Upper lobe of left lung (tissue), 6 donors: ENCODE measurements around the gene SPATS2. TPM values are rescaled to one million over a fixed set of nuclear protein-coding genes. Genes with fewer than 3 reads are reported as not detected.

Source experiments
- ATAC-seq, 2 donors: fragments of 200-7000 bp; cut with Tn5 transposase; one replicate each; pipeline ENCODE4 v1.9.1; 2022; ENCODE audit warnings: mild to moderate bottlenecking in 2 of 2, moderate library complexity in 2 of 2; ENCODE audit not compliant: low FRiP score in 2 of 2
- DNase-seq, 2 donors: peaks; one replicate each; pipeline ENCODE4 v3.0.0-alpha.2; 2019 to 2020
- H3K27ac ChIP-seq, 4 donors: fragments of 200-600 bp; sonication (generic); one replicate each; pipeline ENCODE4 v1.5.1; 2016 to 2019
- H3K27me3 ChIP-seq, 4 donors: fragments of 200-600 bp; sonication (generic); one replicate each; pipeline ENCODE4 v1.5.1; 2017 to 2019
- H3K36me3 ChIP-seq, 4 donors: fragments of 200-600 bp; sonication (generic); one replicate each; pipeline ENCODE4 v1.5.1; 2016 to 2019
- H3K4me1 ChIP-seq, 4 donors: fragments of 200-600 bp; sonication (generic); one replicate each; pipeline ENCODE4 v1.5.1; 2018 to 2019
- H3K4me3 ChIP-seq, 4 donors: fragments of 200-600 bp; sonication (generic); one replicate each; pipeline ENCODE4 v1.5.1; 2017 to 2019; ENCODE audit warnings: mild to moderate bottlenecking in 2 of 4, moderate library complexity in 1 of 4
- H3K9me3 ChIP-seq, 4 donors: fragments of 200-600 bp; sonication (generic); one replicate each; pipeline ENCODE4 v1.5.1; 2018 to 2019
- EP300 ChIP-seq, 4 donors: sonication (generic); formaldehyde crosslinking; IDR thresholded peaks; one replicate each; pipeline ENCODE4 v1.5.1; 2017; ENCODE audit warnings: antibody characterized with exemption in 4 of 4, control low read depth in 2 of 4
- POLR2A ChIP-seq, 4 donors: fragments of 450-650 bp; IDR thresholded peaks; one replicate each; pipeline ENCODE4 v1.5.1; 2016 to 2017; ENCODE audit warnings: antibody characterized with exemption in 4 of 4, mild to moderate bottlenecking in 2 of 4
- POLR2AphosphoS5 ChIP-seq, 2 donors: sonication (generic); formaldehyde crosslinking; IDR thresholded peaks; one replicate each; pipeline ENCODE4 v1.5.1; 2017; ENCODE audit warnings: antibody characterized with exemption in 2 of 2
- WGBS, 2 donors: methylation state at CpG; one replicate each; pipeline ENCODE4 v1.1.5; 2017 to 2018; 5-methylcytosine and 5-hydroxymethylcytosine counted together
- total RNA-seq, 6 donors: library from RNA; depleted of rRNA in 4 of 6; stranded (reverse); fragments of >200 nt in 4 of 6; gene quantifications; one replicate each; pipeline versions ENCODE4 v1.1.0 to v1.2.1, GENCODE V29; 2016 to 2021
- TF ChIP-seq, protein P1 (sequence below), 6 experiments: fragments of 450-650 bp in 4 of 6; fragments of 200-600 bp in 2 of 6; sonication (generic) in 2 of 6; IDR thresholded peaks; one replicate each; pipeline ENCODE4 v1.5.1; 2016 to 2019; ENCODE audit warnings: antibody characterized with exemption in 6 of 6
- donor health status: DM: no; HTN: no; CAD: no; lungs with moderate emphysema.
- donor health status: DM: no; HTN: yes; CAD: no; lungs with severe emphysema.

Gene SPATS2
- total RNA-seq, 6 donors from 2014 or later = 6.2 to 33.5 (median 14.4) TPM

DNA sequence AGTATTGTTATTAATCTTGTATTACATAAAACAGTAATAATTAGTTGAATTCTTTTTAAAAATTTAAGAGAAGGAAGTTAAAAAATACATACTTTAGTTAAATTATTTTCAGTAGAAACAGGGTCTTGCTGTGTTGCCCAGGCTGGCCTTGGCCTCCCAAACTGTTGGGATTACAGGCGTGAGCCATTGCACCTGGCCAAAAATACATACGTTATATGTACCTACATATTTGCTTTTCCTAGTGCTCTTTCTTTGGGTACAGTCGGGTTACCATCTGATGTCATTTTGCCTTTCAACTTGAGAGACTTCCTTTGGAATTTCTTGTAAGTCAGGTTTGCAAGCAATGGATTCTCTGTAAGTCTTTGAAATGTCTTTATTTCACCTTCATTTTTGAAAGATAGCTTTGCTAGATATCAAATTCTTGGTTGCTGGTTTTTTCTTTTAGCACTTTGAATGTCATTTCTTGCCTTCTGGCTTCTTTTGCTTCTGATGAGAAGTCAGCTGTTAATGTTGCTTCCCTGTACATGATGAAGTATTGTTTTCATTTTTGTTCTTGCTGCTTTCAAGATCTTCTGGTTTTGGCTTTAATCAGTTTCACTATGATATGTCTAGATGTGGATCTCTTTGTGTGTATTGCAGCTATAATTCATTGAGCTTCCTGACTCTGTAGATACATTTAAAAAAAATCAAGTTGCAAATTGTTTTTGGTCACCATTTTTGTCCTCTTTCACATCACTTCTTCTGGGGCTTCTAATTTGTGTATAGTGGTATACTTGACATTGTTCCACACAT lies 84.4 kb downstream of the SPATS2 start:
- H3K4me3 ChIP-seq = no peak overlapping the region
- ATAC-seq = no peak
- no peaks in the 10 kb centered on the region for H3K4me1 ChIP-seq
- H3K27me3 ChIP-seq = no peaks in the 10 kb centered on the region
- 87 to 94% methylated on average over 3 of the region's 3 CpGs for WGBS, 2 donors
- no peak for DNase-seq
- H3K27ac ChIP-seq = no peak overlapping the region
- no peaks in the 10 kb centered on the region for H3K36me3 ChIP-seq
- TF ChIP-seq, protein P1, sequence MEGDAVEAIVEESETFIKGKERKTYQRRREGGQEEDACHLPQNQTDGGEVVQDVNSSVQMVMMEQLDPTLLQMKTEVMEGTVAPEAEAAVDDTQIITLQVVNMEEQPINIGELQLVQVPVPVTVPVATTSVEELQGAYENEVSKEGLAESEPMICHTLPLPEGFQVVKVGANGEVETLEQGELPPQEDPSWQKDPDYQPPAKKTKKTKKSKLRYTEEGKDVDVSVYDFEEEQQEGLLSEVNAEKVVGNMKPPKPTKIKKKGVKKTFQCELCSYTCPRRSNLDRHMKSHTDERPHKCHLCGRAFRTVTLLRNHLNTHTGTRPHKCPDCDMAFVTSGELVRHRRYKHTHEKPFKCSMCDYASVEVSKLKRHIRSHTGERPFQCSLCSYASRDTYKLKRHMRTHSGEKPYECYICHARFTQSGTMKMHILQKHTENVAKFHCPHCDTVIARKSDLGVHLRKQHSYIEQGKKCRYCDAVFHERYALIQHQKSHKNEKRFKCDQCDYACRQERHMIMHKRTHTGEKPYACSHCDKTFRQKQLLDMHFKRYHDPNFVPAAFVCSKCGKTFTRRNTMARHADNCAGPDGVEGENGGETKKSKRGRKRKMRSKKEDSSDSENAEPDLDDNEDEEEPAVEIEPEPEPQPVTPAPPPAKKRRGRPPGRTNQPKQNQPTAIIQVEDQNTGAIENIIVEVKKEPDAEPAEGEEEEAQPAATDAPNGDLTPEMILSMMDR (IDR thresholded peaks at IDR 0.05) = no peak
- TF ChIP-seq POLR2A (IDR thresholded peaks at IDR 0.05) (no peak), POLR2AphosphoS5 (IDR thresholded peaks at IDR 0.05) (no peak), EP300 (IDR thresholded peaks at IDR 0.05) (no peak)
- H3K9me3 ChIP-seq = no peaks in the 10 kb centered on the region

DNA sequence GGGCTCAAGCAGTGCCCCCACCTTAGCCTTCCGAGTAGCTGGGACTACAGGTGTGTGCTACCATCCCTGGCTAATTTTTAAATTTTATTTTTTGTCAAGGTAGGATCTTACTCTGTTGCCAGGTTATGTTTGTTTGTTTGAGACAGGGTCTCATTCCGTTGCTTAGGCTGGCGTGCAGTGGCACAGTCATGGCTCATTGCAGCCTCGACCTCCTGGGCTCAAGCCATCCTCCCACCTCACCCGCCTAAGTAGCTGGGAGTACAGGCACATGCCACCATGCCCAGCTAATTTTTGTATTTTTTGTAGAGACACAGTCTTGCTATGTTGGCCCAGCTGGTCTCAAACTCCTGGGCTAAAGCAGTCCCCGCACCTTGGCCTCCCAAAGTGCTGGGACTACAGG lies 88.2 kb downstream of the SPATS2 start:
- 97 to 98% methylated on average over 6 of the region's 6 CpGs for WGBS, 2 donors
- peak in 1 of 2 donors; percentile 43 for ATAC-seq
- no peak for DNase-seq

DNA sequence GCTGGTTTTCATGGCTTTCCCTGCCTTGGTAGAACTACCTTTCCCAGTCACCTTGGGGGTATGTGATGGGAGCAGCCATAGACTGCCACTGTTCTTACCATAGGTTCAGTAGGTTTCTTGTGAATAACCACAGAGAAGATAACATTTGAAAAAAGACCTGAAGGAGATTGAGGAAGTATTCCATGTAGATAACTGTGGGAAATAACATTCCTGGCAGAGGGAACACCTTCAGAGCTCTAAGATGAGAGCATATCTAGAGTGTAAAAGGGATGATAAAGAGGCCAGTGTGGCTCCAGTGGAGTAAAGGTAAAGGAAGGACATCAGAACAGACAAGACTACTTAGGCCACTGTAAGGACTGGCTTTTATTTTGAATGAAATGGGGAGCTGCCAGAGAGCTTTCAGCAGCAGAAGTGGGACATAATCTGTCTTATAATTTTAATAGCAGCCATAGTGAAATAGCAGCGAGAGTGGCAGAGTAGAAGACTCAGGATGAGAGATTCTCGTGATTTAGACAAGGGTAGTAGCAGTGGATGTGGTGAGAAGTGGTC lies 88.9 kb downstream of the SPATS2 start:
- Histone ChIP-seq H3K27ac (no peak overlapping the region), H3K4me3 (no peak overlapping the region), H3K9me3 (no peaks in the 10 kb centered on the region), H3K36me3 (no peaks in the 10 kb centered on the region), H3K27me3 (no peaks in the 10 kb centered on the region), H3K4me1 (peaks cover 0 to 9% (median 3%) of the 10 kb centered on the region in 4 donors)
- no peak for DNase-seq
- WGBS, 2 donors = 93 to 98% methylated on average over 2 of the region's 2 CpGs
- ATAC-seq = no peak
- TF ChIP-seq EP300 (IDR thresholded peaks at IDR 0.05) (no peak), POLR2A (IDR thresholded peaks at IDR 0.05) (no peak), POLR2AphosphoS5 (IDR thresholded peaks at IDR 0.05) (no peak)
- TF ChIP-seq, protein P1 (IDR thresholded peaks at IDR 0.05) = no peak

More for the DNA sequence above, 88.2 kb downstream of the SPATS2 start:
- no peak overlapping the region for H3K27ac ChIP-seq
- H3K9me3 ChIP-seq = no peaks in the 10 kb centered on the region
- TF ChIP-seq EP300 (IDR thresholded peaks at IDR 0.05) = no peak
- H3K36me3 ChIP-seq = no peaks in the 10 kb centered on the region
- H3K27me3 ChIP-seq = no peaks in the 10 kb centered on the region
- H3K4me1 ChIP-seq = peaks cover 0 to 2% (median under 1%) of the 10 kb centered on the region in 4 donors
- H3K4me3 ChIP-seq = no peak overlapping the region

DNA sequence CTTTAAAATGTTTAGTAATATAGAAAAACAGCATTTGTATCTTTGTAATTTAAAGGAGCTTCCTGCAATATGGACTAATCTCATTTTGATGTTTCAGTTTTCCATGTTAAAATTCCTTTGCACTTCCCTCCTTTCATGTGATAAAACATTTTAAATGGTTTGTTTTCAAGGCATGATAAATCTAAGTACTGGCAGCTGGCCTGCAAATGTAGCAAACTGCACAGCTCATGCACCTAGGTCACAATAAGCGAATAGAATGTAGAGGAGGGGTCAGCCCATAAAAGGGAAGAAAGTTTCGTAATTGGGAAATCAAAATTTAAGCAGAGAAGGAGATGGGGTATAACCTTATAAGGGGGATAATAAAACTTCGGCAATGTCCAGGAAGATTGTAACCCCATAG lies 91.6 kb downstream of the SPATS2 start:
- DNase-seq (no peak), ATAC-seq (no peak)
- Histone ChIP-seq H3K4me1 (peaks cover 0 to 13% (median 7%) of the 10 kb centered on the region in 4 donors), H3K4me3 (no peak overlapping the region), H3K27me3 (no peaks in the 10 kb centered on the region), H3K27ac (no peak overlapping the region), H3K36me3 (no peaks in the 10 kb centered on the region), H3K9me3 (no peaks in the 10 kb centered on the region)
- WGBS, 2 donors = 88 to 97% methylated on average over 3 of the region's 3 CpGs
- TF ChIP-seq EP300 (IDR thresholded peaks at IDR 0.05) = no peak
- TF ChIP-seq, protein P1 (IDR thresholded peaks at IDR 0.05) = no peak
- no peak for TF ChIP-seq POLR2A (IDR thresholded peaks at IDR 0.05)
- no peak for TF ChIP-seq POLR2AphosphoS5 (IDR thresholded peaks at IDR 0.05)

DNA sequence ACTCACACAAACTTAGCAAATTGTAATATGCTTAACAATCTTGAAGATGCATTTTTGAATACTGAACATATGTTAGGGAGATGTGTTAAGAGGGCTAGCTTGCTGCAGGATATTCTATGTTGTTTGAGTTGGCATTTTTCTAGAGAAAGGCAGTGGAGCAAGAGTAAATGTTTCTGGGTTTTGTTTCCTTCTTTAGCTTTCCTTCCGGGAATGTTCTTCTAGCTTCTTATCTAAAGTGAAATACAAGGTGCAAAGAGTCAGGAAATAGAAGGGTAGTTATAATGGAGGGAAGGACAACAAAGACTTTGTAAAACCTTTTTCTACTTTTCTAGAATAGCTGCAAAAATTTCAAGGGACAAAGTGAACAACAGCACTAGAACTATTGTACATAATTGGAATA lies 94.0 kb downstream of the SPATS2 start:
- TF ChIP-seq POLR2AphosphoS5 (IDR thresholded peaks at IDR 0.05) (no peak), EP300 (IDR thresholded peaks at IDR 0.05) (no peak), POLR2A (IDR thresholded peaks at IDR 0.05) (no peak)
- TF ChIP-seq, protein P1 (IDR thresholded peaks at IDR 0.05) = no peak
- 50 to 52% methylated on average over 1 of the region's 1 CpG for WGBS, 2 donors
- Histone ChIP-seq H3K4me1 (peaks cover 0 to 13% (median 7%) of the 10 kb centered on the region in 4 donors), H3K27me3 (no peaks in the 10 kb centered on the region), H3K36me3 (no peaks in the 10 kb centered on the region), H3K4me3 (no peak overlapping the region), H3K9me3 (no peaks in the 10 kb centered on the region), H3K27ac (no peak overlapping the region)
- DNase-seq = no peak
- ATAC-seq = no peak
